ENCODE measurements around the gene ACRBP.
A peak's percentile ranks its signal among the peaks of the same experiment; 100 is the strongest.

Gene ACRBP

DNA sequence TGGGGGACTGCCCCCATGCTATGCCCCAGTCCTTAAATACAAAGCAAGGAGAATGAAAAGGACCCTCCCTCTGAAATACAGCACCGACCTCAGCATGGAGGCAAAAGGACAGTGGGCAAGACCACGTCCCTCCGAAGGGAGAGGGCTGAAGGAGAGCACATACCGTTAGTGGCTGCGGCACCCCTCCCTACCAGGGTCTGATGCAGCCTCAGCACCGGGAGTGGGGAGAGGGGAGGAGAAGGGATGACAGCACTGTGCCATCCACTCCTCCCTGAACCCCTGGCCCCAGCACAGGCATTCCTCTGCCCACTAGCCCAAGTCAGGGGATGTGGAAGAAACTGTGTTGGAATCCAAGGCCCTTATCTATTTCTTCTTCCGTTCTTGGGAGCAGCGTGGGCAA is 3.6 kb upstream of the ACRBP start:
- no peak for DNase-seq (ENCODE audit: low read depth in 2 of 2, low spot score in 1 of 2)

DNA sequence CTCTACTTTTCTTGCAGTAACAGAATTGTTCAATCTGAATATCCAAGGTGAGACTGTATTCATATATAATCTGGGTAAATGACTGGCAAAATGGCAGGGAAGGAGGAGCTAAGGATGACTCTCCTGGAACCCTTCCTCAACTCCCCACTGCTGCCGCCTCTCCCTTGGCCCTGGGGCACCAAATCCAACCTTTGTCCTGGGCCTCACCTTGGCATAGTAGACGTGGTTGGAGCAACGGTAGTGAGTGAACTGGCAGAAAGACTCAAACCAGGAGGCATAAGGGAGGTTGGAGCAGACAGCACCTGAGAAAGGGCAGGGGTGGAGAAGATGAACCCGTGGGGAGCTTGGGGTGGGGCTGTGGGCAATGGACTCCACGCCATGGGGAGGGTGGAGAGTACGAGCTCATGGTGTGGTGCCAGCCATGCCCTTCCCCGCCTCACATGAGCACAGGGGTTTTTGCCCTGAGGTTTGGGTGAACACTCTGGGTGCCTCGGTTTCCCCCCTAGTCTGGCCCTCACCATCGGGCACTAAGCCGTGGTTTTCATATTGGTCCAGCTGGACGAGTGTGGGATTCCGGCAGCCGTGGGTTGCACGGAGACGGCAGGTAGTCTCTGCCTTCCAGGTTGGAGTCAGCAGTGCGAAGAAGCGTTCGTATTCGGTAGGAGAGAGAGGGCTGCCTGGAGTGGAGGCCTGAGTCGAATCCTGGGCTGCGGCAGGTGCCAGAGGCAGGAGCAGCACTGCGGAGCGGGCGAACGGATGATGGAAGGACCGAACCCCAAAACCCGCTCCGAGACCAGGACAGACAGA is 753 bp downstream of the ACRBP start:
- DNase-seq (ENCODE audit: low read depth in 2 of 2, low spot score in 1 of 2) = no peak

DNA sequence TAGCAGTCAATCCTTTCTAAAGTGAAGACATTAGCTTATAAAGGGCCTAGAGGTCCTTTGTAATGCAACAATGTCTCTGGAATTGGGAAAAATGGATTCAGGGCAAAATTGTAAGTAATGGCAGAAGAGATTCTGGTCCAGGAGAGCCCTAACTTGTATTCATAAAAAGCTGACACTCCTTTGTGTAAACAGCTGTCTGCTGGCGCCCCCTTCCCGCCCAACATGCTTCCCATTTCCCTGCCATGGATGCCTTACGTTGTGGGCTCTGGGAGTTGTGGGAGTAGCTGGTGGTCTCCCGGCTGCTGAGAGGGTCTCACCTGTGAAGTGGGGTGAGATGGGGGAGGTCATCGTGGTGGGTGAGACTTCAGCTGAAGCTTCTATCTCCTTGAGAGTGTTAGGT is 2.3 kb downstream of the ACRBP start:
- DNase-seq (ENCODE audit: low read depth in 2 of 2, low spot score in 1 of 2) = no peak

DNA sequence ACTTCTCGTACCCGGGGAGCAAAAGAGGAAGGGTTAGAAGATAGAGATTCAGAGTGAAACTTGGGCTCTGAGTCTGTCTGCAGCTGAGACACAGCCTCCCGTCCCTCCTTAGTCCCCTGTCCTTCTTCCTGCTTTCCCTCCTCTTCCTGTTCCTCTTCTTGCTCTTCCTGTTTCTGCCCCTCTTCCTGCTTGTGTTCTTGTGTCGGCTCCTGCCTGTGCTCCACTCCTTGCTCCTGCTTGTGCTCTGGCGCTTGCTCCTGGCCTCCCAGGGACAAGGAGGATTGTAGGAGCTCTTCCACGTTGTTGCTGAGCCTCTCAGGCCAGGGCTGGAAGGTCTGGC is 3.0 kb downstream of the ACRBP start:
- DNase-seq (ENCODE audit: low read depth in 2 of 2, low spot score in 1 of 2) = no peak

DNA sequence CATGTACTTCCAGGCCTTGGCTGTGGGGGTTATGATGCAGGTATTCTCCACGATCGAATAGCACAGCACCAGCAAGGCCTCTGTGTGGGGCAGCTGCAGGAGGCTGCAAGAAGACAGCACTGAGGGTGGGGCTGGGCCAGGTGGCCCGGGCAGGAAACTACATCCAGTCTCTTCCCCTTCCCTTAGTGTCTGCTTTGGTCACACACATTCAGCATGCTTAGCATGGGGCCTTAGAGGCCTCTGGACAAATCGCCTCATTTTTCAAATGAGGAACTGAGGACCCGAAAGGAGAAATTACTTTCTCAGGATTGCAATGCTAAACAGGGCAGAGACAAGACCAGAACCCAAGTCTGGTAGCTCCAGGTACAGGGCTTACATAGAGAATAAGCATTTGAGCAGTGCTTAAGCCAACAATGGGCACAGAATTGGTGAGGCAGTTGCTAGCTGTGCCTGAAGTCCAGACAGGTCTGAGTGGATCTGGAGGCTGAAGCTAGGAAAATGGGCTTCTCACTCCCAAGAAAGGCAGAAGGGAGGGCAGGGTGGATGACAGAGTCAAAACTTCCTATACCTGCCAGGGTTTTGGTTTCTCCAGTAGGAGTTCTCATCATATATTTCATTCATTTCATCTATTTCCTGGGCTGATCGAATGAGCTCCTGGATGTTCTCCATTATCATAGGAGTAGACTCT is 3.5 kb downstream of the ACRBP start:
- DNase-seq (ENCODE audit: low read depth in 2 of 2, low spot score in 1 of 2) = no peak

DNA sequence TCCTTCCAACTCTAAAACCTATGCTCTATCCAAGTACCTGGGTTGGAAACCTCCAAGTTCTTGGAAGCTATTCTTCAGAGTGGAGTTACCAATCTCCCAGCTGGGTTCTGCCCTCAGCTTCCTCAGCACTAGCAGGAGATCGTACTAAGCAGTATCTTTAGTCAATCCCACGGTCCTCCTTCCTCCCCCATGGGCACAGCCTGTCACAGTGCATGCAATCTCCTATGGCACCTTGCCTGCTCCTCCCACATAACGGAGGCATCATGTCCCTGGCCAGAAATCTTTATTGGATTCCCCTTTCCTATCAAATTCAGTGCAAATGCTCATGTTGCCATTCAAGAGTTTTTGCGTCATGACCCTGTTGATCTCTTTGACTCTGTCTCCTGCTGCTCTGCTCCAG is 6.1 kb downstream of the ACRBP start:
- no peak for DNase-seq (ENCODE audit: low read depth in 2 of 2, low spot score in 1 of 2)

DNA sequence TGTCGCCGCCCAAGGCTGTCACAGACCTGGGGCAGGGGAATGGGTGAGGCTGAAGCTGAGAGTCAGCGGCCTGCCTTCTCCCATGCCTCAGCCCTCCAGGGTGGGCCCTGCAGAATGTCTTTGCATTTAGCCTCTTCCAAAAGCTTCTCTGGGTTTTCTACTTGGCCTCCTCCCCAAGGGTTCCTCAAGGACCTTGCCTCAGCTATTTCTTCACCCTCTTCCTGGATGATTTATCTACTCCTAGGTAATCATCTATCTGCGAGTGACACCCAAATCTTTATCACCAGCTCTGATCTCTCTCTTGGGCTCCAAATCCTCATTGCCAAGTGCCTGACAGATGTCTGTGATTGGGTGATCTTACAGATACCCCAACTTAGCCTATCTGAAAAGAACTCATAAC is 6.7 kb downstream of the ACRBP start:
- DNase-seq (ENCODE audit: low read depth in 2 of 2, low spot score in 1 of 2) = no peak

DNA sequence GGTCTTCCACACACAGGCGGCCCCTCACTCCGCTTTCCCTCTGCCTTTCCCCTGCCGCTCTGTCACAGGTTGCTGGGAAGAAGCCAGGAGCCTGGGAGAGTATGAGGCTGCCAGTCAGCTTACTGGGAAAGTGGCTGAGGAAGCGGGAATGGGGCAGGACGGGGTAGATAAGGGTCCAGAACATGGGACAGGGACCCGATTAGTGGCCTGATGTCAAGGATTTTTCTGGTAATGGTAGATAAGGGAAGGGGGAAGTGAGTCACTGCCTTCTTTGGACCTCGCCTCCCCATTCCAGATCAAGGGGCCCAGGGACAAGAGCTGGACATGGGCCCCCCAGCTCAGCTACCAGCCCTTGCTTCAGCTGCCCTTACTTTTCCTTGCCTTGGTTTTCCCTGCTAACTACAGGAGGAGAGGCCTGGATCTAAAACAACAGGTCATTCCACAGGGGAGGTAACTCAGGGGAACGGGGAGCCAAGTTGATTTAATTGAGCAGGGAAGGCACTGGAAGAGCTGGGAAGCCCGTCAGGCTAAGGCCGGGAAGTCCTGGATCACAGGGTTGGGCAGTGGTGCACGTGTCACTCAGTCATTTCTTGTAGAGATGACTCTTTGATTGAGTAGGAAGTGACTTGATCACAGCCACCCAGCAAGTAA is 8.0 kb downstream of the ACRBP start:
- no peak for DNase-seq (ENCODE audit: low read depth in 2 of 2, low spot score in 1 of 2)

DNA sequence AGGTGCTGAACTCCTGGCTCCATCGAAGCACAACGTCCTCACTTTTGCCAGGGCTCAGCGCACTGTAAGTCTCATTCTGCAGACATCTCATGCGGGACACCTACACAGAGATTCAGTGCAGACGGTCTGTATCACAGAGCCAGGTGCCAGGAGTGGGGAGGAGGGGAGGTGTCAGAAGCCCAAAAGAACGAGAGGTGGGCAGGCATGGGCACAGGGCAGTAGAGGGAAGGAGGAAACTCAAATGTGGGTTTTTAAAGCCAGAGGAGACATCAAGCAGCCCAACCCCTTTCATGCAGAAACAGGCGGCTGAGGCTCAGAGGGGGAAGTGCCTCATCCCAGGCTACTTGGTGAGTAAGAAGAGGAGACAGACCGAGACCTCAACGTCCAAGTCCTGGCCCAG is 8.9 kb downstream of the ACRBP start:
- no peak for DNase-seq (ENCODE audit: low read depth in 2 of 2, low spot score in 1 of 2)

DNA sequence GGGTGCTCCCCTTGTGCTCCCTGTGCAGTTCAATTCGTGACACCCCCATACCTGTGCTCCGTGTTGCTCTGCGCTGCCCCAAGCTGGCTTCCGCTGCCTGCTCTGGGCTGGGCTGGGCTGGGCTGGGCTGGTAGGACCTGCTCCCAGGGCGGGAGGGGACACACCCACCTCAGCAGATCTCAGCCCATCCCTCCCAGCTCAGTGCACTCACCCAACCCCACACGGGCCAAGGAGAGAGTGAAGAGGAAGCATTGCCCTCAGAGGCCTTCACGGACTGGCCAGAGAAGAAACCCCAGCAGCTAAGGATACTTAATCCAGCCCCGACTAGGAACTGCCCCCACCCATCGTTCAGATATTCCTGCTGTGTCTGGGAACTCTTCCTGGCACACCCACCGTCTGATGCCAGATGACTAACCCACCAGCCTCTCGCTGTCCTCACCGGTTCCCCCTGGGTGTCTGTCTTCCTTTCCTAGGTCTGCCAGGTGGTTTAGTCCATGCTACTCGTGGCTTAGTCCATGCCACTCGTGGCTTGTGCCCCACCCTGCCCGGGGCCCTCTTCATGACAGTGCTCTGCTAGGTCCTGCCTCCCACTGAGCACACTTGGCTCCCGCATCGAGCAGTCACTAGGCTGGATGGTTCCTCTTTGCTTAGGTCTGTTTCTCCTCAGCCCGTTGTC is 11.2 kb downstream of the ACRBP start, which contains the start of gene LPAR5:
LPAR5 (minus strand) TSS at position 104 of the 676 bp plus-strand sequence. CDS start 14,711 bp downstream, outside the sequence.
- DNase-seq (ENCODE audit: low read depth in 2 of 2, low spot score in 1 of 2) = no peak

DNA sequence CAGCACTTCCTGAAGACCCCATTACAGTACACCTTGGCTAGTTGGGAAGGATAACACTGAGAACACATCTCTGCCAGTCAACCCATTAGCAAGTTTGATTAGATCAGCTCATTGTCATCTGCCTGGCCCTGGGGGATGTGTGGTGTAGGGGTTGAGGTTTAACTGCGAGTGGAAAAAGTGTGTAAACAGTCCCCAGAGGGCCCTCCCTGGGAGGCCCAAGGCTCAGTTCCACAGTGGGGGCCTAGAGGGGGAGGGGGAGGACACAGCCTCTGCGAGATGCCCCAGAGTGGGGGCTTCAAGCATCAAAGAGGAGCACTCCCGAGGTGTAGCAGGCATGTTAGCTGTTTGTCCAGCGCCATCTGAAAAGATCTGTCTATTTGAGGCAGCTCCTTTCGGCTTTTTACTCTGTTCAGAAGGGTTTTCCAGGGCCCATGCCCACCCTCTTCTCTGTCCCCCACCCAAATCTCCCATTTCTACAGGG is 11.8 kb downstream of the ACRBP start:
- peak in 1 of 2 donors; percentile 63 for DNase-seq (ENCODE audit: low read depth in 2 of 2, low spot score in 1 of 2)

DNA sequence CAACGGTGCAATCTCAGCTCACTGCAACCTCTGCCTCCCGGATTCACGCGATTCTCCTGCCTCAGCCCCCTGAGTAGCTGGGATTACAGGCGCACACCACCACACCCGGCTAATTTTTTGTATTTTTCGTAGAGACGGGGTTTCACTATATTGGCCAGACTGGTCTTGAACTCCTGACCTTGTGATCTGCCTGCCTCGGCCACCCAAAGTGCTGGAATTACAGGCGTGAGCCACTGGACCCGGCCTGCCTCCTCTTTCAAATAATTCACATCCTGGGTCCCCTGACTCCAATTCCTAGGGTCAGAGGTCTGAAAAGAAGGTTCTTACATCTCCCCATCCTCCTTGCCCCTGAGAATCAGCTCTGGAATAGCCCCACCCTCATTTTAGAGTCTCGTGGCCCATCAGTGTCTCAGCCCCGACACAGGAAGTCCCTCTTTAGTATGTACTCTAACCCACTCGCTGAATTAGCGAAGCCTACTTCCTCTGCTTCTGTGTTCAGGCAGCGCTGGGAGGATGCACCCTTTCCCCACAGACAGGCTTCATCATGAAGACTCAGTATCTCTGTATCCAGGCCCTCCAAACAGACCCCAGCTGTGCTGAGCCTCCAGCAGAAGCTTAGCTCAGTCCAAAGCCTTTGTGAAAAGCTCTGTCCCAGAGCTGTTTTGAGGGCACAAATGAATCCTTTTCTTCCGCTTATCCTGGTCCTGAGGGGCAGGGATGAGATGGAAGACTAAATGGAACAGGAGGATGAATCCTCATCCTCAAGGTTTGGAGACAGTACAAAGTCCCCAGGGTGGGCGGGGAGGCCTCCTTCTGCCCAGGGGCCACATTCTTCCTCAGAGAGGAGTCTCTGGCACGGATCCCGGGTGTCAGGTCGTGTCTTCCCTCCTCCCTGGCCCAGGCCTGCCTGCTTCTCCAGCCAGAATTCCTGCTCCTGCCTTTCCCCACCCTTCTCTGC is 14.9 kb downstream of the ACRBP start:
- DNase-seq (ENCODE audit: low read depth in 2 of 2, low spot score in 1 of 2) = peak in 1 of 2 donors; percentile 41

DNA sequence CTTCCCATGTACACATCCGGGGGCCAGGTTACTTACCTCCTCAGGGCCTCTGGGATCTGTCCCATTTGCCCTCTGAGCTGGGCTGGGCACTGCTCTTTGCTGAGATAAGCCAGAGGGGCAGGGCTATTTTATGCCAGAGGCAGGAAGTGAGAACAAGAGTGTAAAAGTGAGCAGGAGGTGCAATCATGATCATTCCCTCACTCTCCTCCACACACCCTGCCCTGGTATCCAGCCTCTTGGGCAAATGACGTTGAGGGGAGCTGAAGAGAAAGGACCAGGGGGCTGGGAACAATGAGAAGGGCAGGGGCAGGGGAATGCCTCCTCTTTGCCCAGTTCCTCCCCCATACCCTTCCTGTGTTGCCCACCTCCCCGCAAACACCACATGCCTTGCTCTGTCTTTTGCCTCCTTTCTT is 15.7 kb downstream of the ACRBP start:
- no peak for DNase-seq (ENCODE audit: low read depth in 2 of 2, low spot score in 1 of 2)

DNA sequence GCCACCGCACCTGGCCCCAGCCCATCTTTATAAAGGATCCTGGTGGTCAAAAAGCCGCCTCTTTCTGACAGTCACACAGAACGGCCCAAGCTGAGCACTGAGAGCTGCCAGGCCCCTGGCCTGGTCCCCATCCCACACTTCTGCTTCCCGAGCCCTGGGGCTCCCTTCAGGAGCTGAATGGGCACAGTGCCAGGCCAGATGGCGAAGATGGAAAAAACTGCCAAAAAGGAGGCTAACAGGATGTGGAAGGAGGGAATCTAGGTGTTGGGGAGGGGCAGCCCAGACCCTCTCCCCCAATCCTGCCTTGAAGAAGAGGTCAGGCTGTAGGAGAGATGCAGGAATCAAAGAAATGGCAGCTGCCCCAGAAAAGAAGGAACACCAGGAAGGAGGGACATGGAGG is 16.5 kb downstream of the ACRBP start:
- DNase-seq (ENCODE audit: low read depth in 2 of 2, low spot score in 1 of 2) = no peak

DNA sequence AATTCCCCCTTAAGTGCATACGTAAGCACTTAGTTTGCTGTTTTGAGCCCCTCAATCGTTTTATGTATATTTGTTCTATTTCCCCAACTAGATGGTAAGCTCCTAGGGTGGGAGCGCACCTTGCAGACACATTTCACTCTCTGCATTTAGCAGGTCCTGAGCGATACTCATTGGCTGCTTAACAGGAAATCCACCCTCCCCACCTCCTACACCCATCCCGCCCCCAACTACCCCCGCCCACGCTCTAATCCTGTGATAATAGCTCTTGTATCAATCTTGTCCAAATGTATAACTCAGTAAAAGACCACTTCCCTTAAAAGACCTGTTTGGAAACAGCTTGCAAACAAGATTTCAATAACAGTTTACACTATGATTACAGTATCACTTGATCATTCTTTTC is 19.6 kb downstream of the ACRBP start:
- no peak for DNase-seq (ENCODE audit: low read depth in 2 of 2, low spot score in 1 of 2)

DNA sequence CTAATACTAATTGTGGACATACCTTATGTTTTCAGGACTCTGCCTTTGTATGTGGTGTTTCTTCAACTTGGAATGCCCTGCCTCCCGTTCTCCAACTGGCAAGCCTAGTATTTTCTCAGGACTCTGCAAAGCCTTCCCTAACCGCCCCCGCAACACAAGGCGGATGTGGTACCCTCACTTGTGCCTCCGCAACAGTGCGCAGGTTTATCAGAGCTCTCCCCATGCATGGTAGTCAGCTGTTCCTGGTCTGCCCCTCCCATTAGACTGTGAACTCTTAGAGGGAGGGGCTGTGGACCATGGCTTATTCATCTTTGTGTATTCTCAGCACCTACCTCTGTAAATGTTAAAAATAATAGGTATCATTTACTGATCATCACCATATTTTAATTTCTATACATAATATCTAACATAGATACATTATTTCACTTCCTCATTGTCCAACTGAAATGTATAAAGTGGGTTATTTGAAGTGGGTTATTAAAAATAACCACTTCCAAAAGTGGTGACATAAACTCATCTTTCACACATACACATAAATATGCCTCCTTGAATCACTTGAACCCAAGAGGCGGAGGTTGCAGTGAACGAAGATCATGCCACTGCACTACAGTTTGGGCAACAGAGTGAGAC is 20.5 kb downstream of the ACRBP start:
- DNase-seq (ENCODE audit: low read depth in 2 of 2, low spot score in 1 of 2) = no peak

DNA sequence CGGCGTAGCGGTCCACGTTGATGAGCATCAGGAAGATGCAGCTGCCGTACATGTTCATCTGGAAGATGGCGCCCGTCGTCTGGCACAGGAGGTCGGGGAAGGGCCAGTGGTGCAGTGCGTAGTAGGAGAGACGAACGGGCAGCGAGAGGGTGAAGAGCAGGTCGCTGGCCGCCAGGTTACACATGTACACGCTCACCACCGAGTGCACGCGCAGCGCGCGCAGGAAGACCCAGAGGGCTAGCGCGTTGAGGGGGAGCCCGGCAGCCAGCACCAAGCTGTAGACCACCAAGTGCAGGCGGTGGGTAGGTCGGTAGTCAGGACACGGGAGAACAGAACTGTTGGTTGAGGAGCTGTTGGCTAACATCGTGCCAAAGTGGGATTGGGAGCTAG is 26.4 kb downstream of the ACRBP start:
- DNase-seq (ENCODE audit: low read depth in 2 of 2, low spot score in 1 of 2) = no peak

DNA sequence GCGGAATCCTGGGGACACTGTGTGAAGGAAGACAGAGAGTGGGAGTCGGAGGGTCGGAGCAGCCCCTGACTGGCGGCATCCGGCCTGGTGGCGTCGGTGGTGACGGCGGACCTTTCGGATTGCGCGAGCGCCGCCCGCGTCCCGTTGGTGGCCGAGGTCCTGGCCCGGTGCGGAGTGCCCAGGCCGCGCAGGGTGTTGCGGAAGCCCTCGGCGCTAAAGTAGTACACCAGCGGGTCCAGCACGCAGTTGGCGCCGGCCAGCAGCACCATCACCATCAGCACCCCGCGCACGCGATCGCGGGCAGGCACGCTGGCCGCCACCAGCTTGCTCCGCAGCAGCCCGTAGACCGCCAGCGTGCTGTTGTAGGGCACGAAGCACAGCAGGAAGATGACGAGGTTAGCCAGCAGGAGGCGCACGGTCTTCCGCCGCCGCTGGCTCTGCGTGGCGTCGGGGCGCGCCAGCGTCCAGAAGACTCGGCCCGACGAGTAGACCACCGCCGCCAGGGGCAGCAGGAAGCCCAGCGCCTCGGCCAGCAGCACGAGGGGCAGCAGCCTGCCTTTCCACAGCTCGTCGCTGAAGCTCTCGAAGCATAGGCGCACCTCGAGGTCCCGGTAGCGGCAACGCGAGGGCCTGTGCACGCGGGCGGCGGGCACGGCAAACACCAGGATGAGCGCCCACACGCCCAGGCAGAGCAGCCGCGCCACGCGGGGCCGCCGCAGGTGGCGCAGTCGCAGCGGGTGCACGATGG is 26.9 kb downstream of the ACRBP start:
- no peak for DNase-seq (ENCODE audit: low read depth in 2 of 2, low spot score in 1 of 2)
